Measurements from ENCODE around the gene FIBP.

FIBP gene

GRCh38 chr11:65844231-65844872, 43.9 kb downstream of the FIBP start:
- DNase-seq (ENCODE audit: low spot score): no peak

GRCh38 chr11:65843811-65844210, 44.5 kb downstream of the FIBP start:
- DNase-seq (ENCODE audit: low spot score): no peak

GRCh38 chr11:65842144-65842543, 46.1 kb downstream of the FIBP start:
- DNase-seq (ENCODE audit: low spot score): no peak

GRCh38 chr11:65834202-65834601, 54.1 kb downstream of the FIBP start:
- DNase-seq (ENCODE audit: low spot score): no peak

Measured in iPS-NIHi11 (cell line).